Naive thymus-derived CD4-positive, alpha-beta T cell (primary cell): Measurements from ENCODE around the gene RORC. TPM values are rescaled to one million over a fixed set of nuclear protein-coding genes. Genes with fewer than 3 reads are reported as not detected.

Source experiments
- ATAC-seq: fragments of 150-1000 bp; cut with Tn5 transposase; 2 replicates; pipeline ENCODE4 v1.10.0; 2021; ENCODE audit warnings: mild to moderate bottlenecking, moderate library complexity
- CTCF ChIA-PET: fragments of 350-600 bp; sonication (Branson Sonifier 250); formaldehyde crosslinking; loops from one replicate; lab custom pipeline; 2021; ENCODE audit warnings: antibody characterized with exemption; lab: Charles Lee
- POLR2A ChIA-PET: fragments of 350-600 bp; sonication (Branson Sonifier 250); formaldehyde crosslinking; loops from one replicate; lab custom pipeline; 2021; ENCODE audit warnings: antibody characterized with exemption, inconsistent platforms; lab: Charles Lee
- DNase-seq, 9 donors: peaks; one replicate each; pipeline versions ENCODE4 v3.0.0 to v3.0.0-alpha.2; 2020 to 2022; ENCODE audit warnings: mixed read lengths in 1 of 9
- H3K27ac ChIP-seq: one replicate; pipeline ENCODE4 v1.7.0; 2013; ENCODE audit warnings: mild to moderate bottlenecking, low read depth, low read length, moderate library complexity
- H3K27me3 ChIP-seq, 2 donors: one replicate each; pipeline ENCODE4 v1.7.0; 2013; ENCODE audit warnings: low read length in 2 of 2, mild to moderate bottlenecking in 2 of 2, moderate library complexity in 2 of 2; ENCODE audit not compliant: control insufficient read depth in 2 of 2, insufficient read depth in 2 of 2
- H3K36me3 ChIP-seq, 3 experiments: 1 replicate in 2 of 3; 2 replicates in 1 of 3; pipeline ENCODE4 v1.7.0; 2013; ENCODE audit warnings: low read length in 3 of 3, mild to moderate bottlenecking in 3 of 3, moderate library complexity in 1 of 3; ENCODE audit not compliant: insufficient read depth in 3 of 3, control insufficient read depth in 2 of 3
- H3K4me1 ChIP-seq, 2 donors: one replicate each; pipeline ENCODE4 v1.7.0; 2013; ENCODE audit warnings: low read length in 2 of 2, mild to moderate bottlenecking in 2 of 2, moderate library complexity in 1 of 2; ENCODE audit not compliant: control insufficient read depth in 2 of 2, insufficient read depth in 2 of 2
- H3K4me3 ChIP-seq: 2 replicates; pipeline ENCODE4 v1.7.0; 2013; ENCODE audit warnings: mild to moderate bottlenecking, low read length
- H3K9me3 ChIP-seq, 3 experiments: 1 replicate in 2 of 3; 2 replicates in 1 of 3; pipeline ENCODE4 v1.7.0; 2013; ENCODE audit warnings: low read length in 3 of 3; ENCODE audit not compliant: control insufficient read depth in 2 of 3
- H3K27ac Mint-ChIP-seq, 9 donors: one replicate each; pipeline ENCODE4 v1.8.0; 2020 to 2022; ENCODE audit warnings: mixed read lengths in 9 of 9, mild to moderate bottlenecking in 8 of 9, moderate library complexity in 5 of 9, inconsistent platforms in 2 of 9
- H3K27me3 Mint-ChIP-seq, 5 donors: one replicate each; pipeline ENCODE4 v1.8.0; 2021 to 2022; ENCODE audit warnings: mixed read lengths in 5 of 5, mild to moderate bottlenecking in 1 of 5
- H3K36me3 Mint-ChIP-seq, 5 donors: one replicate each; pipeline ENCODE4 v1.8.0; 2020 to 2022; ENCODE audit warnings: mixed read lengths in 5 of 5, mild to moderate bottlenecking in 3 of 5, inconsistent platforms in 1 of 5
- H3K4me1 Mint-ChIP-seq, 7 donors: one replicate each; pipeline ENCODE4 v1.8.0; 2020 to 2022; ENCODE audit warnings: mixed read lengths in 7 of 7, mild to moderate bottlenecking in 3 of 7, inconsistent platforms in 1 of 7
- H3K4me3 Mint-ChIP-seq, 10 donors: one replicate each; pipeline ENCODE4 v1.8.0; 2020 to 2022; ENCODE audit warnings: mild to moderate bottlenecking in 10 of 10, mixed read lengths in 10 of 10, moderate library complexity in 6 of 10, inconsistent platforms in 2 of 10
- H3K9me3 Mint-ChIP-seq, 11 donors: one replicate each; pipeline ENCODE4 v1.8.0; 2020 to 2022; ENCODE audit warnings: mixed read lengths in 11 of 11, mild to moderate bottlenecking in 4 of 11, inconsistent platforms in 1 of 11, moderate library complexity in 1 of 11
- intact Hi-C, 2 donors: fragments of 100-400 bp; cut with micrococcal nuclease; formaldehyde crosslinking; loops; one replicate each; pipeline ENCODE4 v1.15.1; 2023
- polyA plus RNA-seq, 2 donors: library from polyadenylated mRNA; unstranded; fragments of 300-500 nt; fragmentation: Illumina TruSeq; gene quantifications; one replicate each; pipeline ENCODE4 v1.2.3, GENCODE V29; 2021
- total RNA-seq, 6 experiments: library from RNA in 5 of 6; stranded (reverse) in 5 of 6; gene quantifications; 1 replicate in 5 of 6; 2 replicates in 1 of 6; pipeline ENCODE4 v1.2.3 and lab custom pipeline; 2021 to 2026

The RORC gene
- total and polyA plus RNA-seq, 7 experiments from 2014 or later = 0.16 to 2.5 (median 0.29) TPM; not detected in 1

DNA sequence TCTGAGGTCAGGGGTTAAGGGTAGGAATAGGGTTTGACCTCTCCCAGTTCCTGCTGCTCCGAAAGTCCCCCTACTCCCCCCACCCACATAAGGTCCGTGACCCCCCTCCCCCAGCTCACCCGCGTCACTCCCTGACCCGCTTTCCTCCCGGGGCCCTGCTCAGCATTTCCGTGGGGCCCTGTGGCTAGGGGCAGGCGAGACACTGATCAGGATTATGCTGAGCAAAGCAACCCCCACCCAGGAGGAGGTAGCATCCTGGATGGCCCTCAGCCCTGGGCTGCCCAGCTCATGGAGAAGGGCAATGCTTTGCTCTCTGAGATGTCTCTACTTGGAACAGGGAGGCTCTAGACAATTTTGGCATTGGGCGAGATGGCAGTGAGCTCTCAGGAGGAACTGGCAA is 3.7 kb downstream of the RORC start:
- H3K4me1 Mint-ChIP-seq = peaks cover 32 to 69% (median 49%) of the 10 kb centered on the region in 7 donors
- ATAC-seq = no peak
- no peak for DNase-seq

DNA sequence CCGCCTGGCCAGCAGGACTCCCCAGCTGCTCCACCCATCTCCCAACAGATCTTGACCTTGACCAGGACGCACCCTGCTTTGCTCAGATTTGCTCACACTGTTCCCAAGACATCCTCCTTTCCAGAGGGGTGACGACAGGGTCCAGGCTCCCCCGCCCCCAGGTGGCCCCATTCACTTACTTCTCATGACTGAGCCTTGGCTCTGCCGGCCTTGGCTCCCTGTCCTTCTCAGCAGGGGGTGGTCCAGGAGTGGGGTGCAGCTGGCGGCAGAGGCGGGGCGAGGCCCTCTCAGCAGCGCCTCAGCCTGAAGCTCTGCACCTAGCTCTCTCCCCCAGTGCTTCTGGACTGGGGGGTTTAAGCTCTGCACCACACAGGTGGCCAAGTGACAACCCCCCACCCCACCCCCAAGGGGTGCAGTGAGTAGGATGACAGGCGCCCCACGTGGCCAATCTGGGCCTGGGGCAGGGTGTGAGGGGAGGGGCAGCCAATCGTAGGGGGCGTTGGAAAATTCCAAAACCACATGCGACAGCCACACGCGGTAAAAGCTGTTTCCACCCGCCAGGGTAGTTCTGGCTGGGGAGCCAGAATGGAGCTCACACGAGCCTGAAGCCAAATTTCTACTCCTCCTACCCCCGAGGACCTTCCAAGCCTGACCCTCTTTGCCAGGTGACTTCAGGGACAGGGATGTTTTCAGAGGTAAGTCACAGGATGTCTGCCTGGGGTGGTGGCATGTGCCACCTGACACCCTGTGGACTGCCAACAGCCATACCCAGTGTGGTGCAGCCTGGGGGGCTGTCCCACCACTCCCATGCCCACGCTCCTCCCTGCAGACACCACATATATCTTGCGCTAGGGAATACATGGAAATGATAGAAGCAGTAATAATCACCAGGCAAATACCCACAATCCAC is 5.6 kb downstream of the RORC start:
- H3K9me3 Mint-ChIP-seq = no peaks in the 10 kb centered on the region
- POLR2A ChIA-PET = no interaction called here
- peaks cover 29 to 70% (median 56%) of the 10 kb centered on the region in 7 donors for H3K4me1 Mint-ChIP-seq
- H3K4me3 ChIP-seq = no peak overlapping the region
- peak overlapping the region in 4 of 9 donors; percentile 24 to 50 (median 38) for H3K27ac Mint-ChIP-seq
- no peaks in the 10 kb centered on the region for H3K36me3 Mint-ChIP-seq
- CTCF ChIA-PET = interaction anchor here (0.6 kb wide), 1 partner anchor 383 kb away, joined by 3 read pairs; no protein-coding TSS in a partner anchor
- peak overlapping the region in 4 of 10 donors; percentile 25 to 50 (median 44) for H3K4me3 Mint-ChIP-seq
- no peaks in the 10 kb centered on the region for H3K27me3 Mint-ChIP-seq
- ATAC-seq (no peak), DNase-seq (no peak)
- H3K27ac ChIP-seq = no peak overlapping the region
- intact Hi-C loops = no loop called here
- no peaks in the 10 kb centered on the region for H3K9me3 ChIP-seq
- H3K4me1 ChIP-seq = peaks cover 41 to 50% of the 10 kb centered on the region in 2 donors
- no peaks in the 10 kb centered on the region for H3K36me3 ChIP-seq
- no peaks in the 10 kb centered on the region for H3K27me3 ChIP-seq

More for the DNA sequence above, 3.7 kb downstream of the RORC start:
- ChIA-PET CTCF (interaction anchor here (0.8 to 1.6 kb wide), 3 partner anchors 9 to 49 kb away, joined by 3 to 6 read pairs (median 3); no protein-coding TSS in a partner anchor), POLR2A (no interaction called here)
- no peaks in the 10 kb centered on the region for H3K9me3 ChIP-seq
- intact Hi-C loops = loop anchor here in 1 of 2 donors (2.0 kb wide), 1 partner anchor 37 kb away; the partner anchor contains the start of gene TDRKH
- no peaks in the 10 kb centered on the region for H3K9me3 Mint-ChIP-seq
- no peak overlapping the region for H3K27ac ChIP-seq
- H3K4me3 ChIP-seq = peak overlapping the region; percentile 0
- H3K27me3 ChIP-seq = no peaks in the 10 kb centered on the region
- no peaks in the 10 kb centered on the region for H3K36me3 ChIP-seq
- no peaks in the 10 kb centered on the region for H3K36me3 Mint-ChIP-seq
- H3K4me3 Mint-ChIP-seq = peak overlapping the region; percentile 39 to 80 (median 62)
- H3K4me1 ChIP-seq = peaks cover 40 to 51% of the 10 kb centered on the region in 2 donors
- H3K27me3 Mint-ChIP-seq = no peaks in the 10 kb centered on the region
- H3K27ac Mint-ChIP-seq = peak overlapping the region in 8 of 9 donors; percentile 53 to 91 (median 80)

DNA sequence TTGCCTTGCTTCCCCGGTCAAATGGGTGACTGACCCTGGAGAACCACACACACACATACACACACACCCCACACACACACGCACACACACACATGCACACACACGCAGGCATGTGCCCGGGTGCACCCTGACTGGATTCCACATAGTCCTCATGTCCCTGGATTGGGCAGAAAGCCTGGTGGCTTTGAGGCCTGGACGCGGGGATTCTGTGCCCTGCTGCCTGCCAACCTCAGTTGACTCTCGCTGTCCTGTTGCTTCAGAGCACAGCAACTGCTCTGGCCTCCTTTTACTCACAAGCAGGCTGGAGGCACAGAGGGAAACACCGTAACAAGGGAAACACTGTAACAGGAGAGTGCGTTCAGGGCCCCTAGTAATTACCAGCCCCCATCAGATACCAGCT is 6.4 kb downstream of the RORC start:
- Histone ChIP-seq H3K4me3 (no peak overlapping the region), H3K4me1 (peaks cover 46 to 49% of the 10 kb centered on the region in 2 donors), H3K27ac (no peak overlapping the region), H3K36me3 (no peaks in the 10 kb centered on the region), H3K9me3 (no peaks in the 10 kb centered on the region), H3K27me3 (no peaks in the 10 kb centered on the region)
- DNase-seq (no peak), ATAC-seq (no peak)
- peaks cover 21 to 69% (median 56%) of the 10 kb centered on the region in 7 donors for H3K4me1 Mint-ChIP-seq
- H3K36me3 Mint-ChIP-seq = no peaks in the 10 kb centered on the region
- H3K4me3 Mint-ChIP-seq = no peak overlapping the region
- H3K9me3 Mint-ChIP-seq = no peaks in the 10 kb centered on the region
- peak overlapping the region in 4 of 9 donors; percentile 16 to 76 (median 38) for H3K27ac Mint-ChIP-seq
- POLR2A ChIA-PET = no interaction called here
- intact Hi-C loops = no loop called here
- H3K27me3 Mint-ChIP-seq = no peaks in the 10 kb centered on the region
- CTCF ChIA-PET = no interaction called here

DNA sequence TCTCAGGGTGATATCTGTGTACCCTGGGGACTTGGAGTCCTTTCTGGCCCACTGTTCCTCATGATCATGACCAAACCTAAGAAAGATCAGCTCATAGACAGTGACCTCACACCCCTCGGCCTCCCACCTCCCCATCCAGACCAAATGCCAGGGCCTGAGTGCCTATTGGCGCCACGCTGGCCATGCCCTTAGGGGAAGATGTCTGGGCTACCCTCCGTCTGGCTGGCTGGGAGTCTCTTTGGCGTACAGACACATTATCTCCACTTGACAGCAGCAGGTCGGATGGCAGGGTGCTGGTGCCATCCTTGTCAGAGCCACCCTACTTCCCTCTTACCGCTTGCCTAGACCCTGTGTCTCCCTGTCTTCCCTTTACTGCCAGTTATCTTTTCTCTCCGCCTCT is 8.4 kb downstream of the RORC start:
- no peaks in the 10 kb centered on the region for H3K36me3 ChIP-seq
- H3K4me1 Mint-ChIP-seq = peaks cover 8 to 55% (median 39%) of the 10 kb centered on the region in 7 donors
- intact Hi-C loops = no loop called here
- H3K36me3 Mint-ChIP-seq = no peaks in the 10 kb centered on the region
- no peaks in the 10 kb centered on the region for H3K9me3 ChIP-seq
- DNase-seq = no peak
- H3K27me3 Mint-ChIP-seq = no peaks in the 10 kb centered on the region
- H3K27ac Mint-ChIP-seq = peak overlapping the region in 3 of 9 donors; percentile 26 to 89 (median 48)
- no peaks in the 10 kb centered on the region for H3K27me3 ChIP-seq
- POLR2A ChIA-PET = interaction anchor here (1.0 kb wide), 1 partner anchor 11 kb away, joined by 3 read pairs; no protein-coding TSS in a partner anchor
- CTCF ChIA-PET = no interaction called here
- no peak overlapping the region for H3K4me3 ChIP-seq
- H3K9me3 Mint-ChIP-seq = no peaks in the 10 kb centered on the region
- H3K27ac ChIP-seq = no peak overlapping the region
- ATAC-seq = no peak
- H3K4me1 ChIP-seq = peaks cover 30 to 32% of the 10 kb centered on the region in 2 donors
- peak overlapping the region in 1 of 10 donors; percentile 41 for H3K4me3 Mint-ChIP-seq

DNA sequence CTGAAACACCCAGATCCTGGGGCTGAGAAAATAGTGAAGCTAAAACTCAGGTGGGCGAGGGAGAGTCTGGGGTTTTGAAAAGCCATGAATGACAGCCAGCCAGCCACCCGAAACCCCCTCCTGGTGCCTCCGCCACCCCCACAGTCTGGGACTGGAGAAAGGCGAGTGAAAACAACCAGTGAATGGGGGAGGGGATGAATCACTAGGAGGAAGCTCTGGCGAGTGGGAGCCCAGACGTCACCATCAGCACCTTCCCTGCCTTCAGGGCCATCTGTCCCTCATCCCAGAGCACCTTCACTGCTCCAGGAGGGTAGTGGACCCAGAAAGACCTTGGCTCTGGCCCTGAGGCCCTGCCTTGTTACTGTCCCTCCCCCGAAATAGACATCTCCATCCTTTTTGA is 9.2 kb downstream of the RORC start:
- no peaks in the 10 kb centered on the region for H3K27me3 Mint-ChIP-seq
- Histone ChIP-seq H3K27me3 (no peaks in the 10 kb centered on the region), H3K36me3 (no peaks in the 10 kb centered on the region), H3K9me3 (no peaks in the 10 kb centered on the region), H3K27ac (no peak overlapping the region), H3K4me1 (peaks cover 24 to 27% of the 10 kb centered on the region in 2 donors), H3K4me3 (no peak overlapping the region)
- ATAC-seq (no peak), DNase-seq (peak in 1 of 9 donors; percentile 69)
- peak overlapping the region in 1 of 9 donors; percentile 48 for H3K27ac Mint-ChIP-seq
- intact Hi-C loops = no loop called here
- no peak overlapping the region for H3K4me3 Mint-ChIP-seq
- POLR2A ChIA-PET = no interaction called here
- H3K9me3 Mint-ChIP-seq = no peaks in the 10 kb centered on the region
- CTCF ChIA-PET = interaction anchor here (1.0 kb wide), 1 partner anchor 21 kb away, joined by 3 read pairs; no protein-coding TSS in a partner anchor
- H3K36me3 Mint-ChIP-seq = no peaks in the 10 kb centered on the region
- H3K4me1 Mint-ChIP-seq = peaks cover 4 to 49% (median 31%) of the 10 kb centered on the region in 7 donors

DNA sequence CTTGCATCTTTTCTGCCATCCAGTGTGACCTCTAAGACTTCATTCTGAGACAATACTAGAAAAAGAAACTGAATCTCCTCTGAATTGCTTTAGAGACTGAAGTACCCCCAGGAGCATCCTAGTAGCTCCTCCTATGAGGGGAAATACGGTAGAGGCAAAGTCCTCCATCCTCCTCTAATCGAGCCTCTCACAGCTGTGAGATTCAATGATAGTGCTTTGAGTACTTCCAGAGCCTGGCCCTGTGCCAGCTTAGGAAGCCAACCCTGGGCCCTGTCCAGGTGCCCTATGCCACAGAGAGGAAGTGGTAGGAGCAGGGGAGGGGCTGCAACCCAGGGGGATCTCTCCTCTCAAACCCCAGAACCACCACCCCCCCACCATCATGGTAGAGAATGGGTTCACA is 10.7 kb downstream of the RORC start:
- Mint-ChIP-seq H3K4me3 (no peak overlapping the region), H3K4me1 (peaks cover 15 to 57% (median 36%) of the 10 kb centered on the region in 7 donors)
- intact Hi-C loops = no loop called here

More for the DNA sequence above, 10.7 kb downstream of the RORC start:
- no peaks in the 10 kb centered on the region for H3K9me3 Mint-ChIP-seq
- DNase-seq (no peak), ATAC-seq (peak; percentile 17)
- Histone ChIP-seq H3K36me3 (no peaks in the 10 kb centered on the region), H3K27ac (no peak overlapping the region), H3K4me1 (peaks cover 21 to 32% of the 10 kb centered on the region in 2 donors), H3K27me3 (no peaks in the 10 kb centered on the region), H3K4me3 (no peak overlapping the region), H3K9me3 (no peaks in the 10 kb centered on the region)
- H3K27me3 Mint-ChIP-seq = no peaks in the 10 kb centered on the region
- H3K27ac Mint-ChIP-seq = peak overlapping the region in 4 of 9 donors; percentile 22 to 26 (median 24)
- CTCF ChIA-PET = interaction anchor here (0.6 kb wide), 1 partner anchor 211 kb away, joined by 3 read pairs; no protein-coding TSS in a partner anchor
- no peaks in the 10 kb centered on the region for H3K36me3 Mint-ChIP-seq
- POLR2A ChIA-PET = interaction anchor here (1.6 kb wide), 1 partner anchor 18 kb away, joined by 4 read pairs; no protein-coding TSS in a partner anchor
